Pancreas (tissue), 10 donors: Measurements from ENCODE around the gene NSMF. TPM values are rescaled to one million over a fixed set of nuclear protein-coding genes. Genes with fewer than 3 reads are reported as not detected.

Experiments
- ATAC-seq, 4 donors: fragments of 200-7000 bp; cut with Tn5 transposase; one replicate each; pipeline versions ENCODE4 v1.8.0 to v1.9.1; 2020; ENCODE audit warnings: mild to moderate bottlenecking in 4 of 4, moderate library complexity in 4 of 4
- DNase-seq, 6 donors: peaks; one replicate each; pipeline ENCODE4 v3.0.0-alpha.2; 2020
- FAIRE-seq: peaks from 2 replicates; lab custom pipeline; 2012; peaks lifted over from hg19 to GRCh38; lab: Jason Lieb, UNC
- H3K27ac ChIP-seq, 4 donors: fragments of 200-600 bp; sonication (generic); 1 replicate in 3 of 4; 2 replicates in 1 of 4; pipeline versions ENCODE4 v1.5.0 to v1.8.0; 2020
- H3K27me3 ChIP-seq, 4 donors: fragments of 200-600 bp; one replicate each; pipeline ENCODE4 v1.8.0; 2021
- H3K36me3 ChIP-seq, 3 donors: fragments of 200-600 bp; sonication (generic) in 1 of 3; one replicate each; pipeline versions ENCODE4 v1.5.0 to v1.8.0; 2020 to 2021
- H3K4me1 ChIP-seq, 3 donors: fragments of 200-600 bp; one replicate each; pipeline ENCODE4 v1.8.0; 2021
- H3K4me3 ChIP-seq, 4 donors: fragments of 200-600 bp; sonication (generic) in 2 of 4; one replicate each; pipeline versions ENCODE4 v1.5.0 to v1.8.0; 2020 to 2021
- H3K9me3 ChIP-seq, 4 donors: fragments of 200-600 bp; one replicate each; pipeline ENCODE4 v1.8.0; 2021
- CTCF ChIP-seq, 4 donors: fragments of 200-600 bp; sonication (generic) in 3 of 4; IDR thresholded peaks; one replicate each; pipeline versions ENCODE4 v1.5.0 to v1.8.0; 2021; ENCODE audit warnings: antibody characterized with exemption in 4 of 4
- WGBS, 2 donors: extraction: QIAGEN DNeasy Blood & Tissue Kit; methylation state at CpG; one replicate each; pipeline ENCODE4 v1.1.7; 2013; 5-methylcytosine and 5-hydroxymethylcytosine counted together
- intact Hi-C, 3 donors: fragments of 100-400 bp; cut with DNase I; formaldehyde crosslinking; loops; one replicate each; pipeline versions ENCODE4 v1.11.1 to v1.14.2; 2022
- polyA plus RNA-seq, 2 donors: library from polyadenylated mRNA; stranded (reverse); fragments of 200-250 nt; gene quantifications; one replicate each; pipeline ENCODE4 v1.2.3, GENCODE V29; 2013
- total RNA-seq, 6 donors: library from RNA; stranded (reverse); fragmentation: NEBNext Ultra II Directional in 4 of 6; extraction: Animal tissue kit (Norgen Biotek cat#: 25700) in 4 of 6; gene quantifications; one replicate each; pipeline versions ENCODE4 v1.2.1 to v1.2.4, GENCODE V29; 2021 to 2023
- donor health status: healthy with polysubstance abuse.
- donor health status: DM: no; HTN: no; CAD: no; lungs with moderate emphysema.
- donor health status: DM: no; HTN: no; CAD: no.
- donor health status: control.
- donor health status: control.
- donor health status: Bipolar disorder and iron deficiency.
- donor health status: DM: yes; HTN: yes; CAD: no.
- donor health status: DM: no; HTN: no; CAD: no.
- donor health status: DM: no; HTN: no; CAD: no.
- donor health status: DM: yes; HTN: yes; CAD: no.

Gene NSMF
- total and polyA plus RNA-seq, 8 donors = 22.0 to 81.0 (median 30.0) TPM

DNA sequence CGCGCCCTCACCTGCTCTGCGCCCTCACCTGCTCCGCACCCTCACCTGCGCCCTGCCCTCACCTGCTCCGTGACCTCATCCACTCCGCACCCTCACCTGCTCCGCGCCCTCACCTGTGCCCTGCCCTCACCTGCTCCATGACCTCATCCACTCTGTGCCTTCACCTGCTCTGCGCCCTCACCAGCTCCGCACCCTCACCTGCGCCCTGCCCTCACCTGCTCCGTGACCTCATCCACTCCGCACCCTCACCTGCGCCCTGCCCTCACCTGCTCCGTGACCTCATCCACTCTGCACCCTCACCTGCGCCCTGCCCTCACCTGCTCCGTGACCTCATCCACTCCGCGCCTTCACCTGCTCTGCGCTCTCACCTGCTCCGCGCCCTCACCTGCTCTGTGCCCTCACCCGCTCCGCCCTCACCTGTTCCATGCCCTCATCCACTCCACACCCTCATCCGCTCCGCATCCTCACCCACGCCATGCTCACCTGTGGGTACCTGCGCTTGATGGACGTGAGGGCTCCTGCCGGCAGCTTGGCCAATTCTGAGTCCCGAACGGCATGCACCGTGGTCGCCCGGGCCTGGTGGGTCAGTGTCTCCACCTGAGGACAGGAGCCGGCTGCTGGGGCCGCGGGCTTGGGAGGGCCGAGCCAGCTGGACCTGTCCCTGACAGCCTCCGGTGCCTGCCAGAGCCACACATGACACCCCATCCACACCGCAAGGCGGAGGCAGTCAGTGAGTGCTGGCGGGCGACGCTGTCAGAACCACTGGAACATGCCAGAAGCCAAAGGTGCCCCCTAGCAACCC is 35.6 kb upstream of the NSMF start:
- FAIRE-seq = no peak

GRCh38 chr9:137494104-137494544 is 35.0 kb upstream of the NSMF start:
- ATAC-seq = peak in 3 of 4 donors; percentile 18 to 55 (median 47)

More for the DNA sequence above, 35.6 kb upstream of the NSMF start:
- no peak for ATAC-seq
- no peaks in the 10 kb centered on the region for H3K4me1 ChIP-seq
- no peaks in the 10 kb centered on the region for H3K27me3 ChIP-seq
- H3K36me3 ChIP-seq = peaks cover 0 to 3% (median 0%) of the 10 kb centered on the region in 3 donors
- no peaks in the 10 kb centered on the region for H3K9me3 ChIP-seq
- WGBS, 2 donors = 97 to 98% methylated on average over 46 of the region's 46 CpGs
- peak in 1 of 6 donors; percentile 75 for DNase-seq
- intact Hi-C loops = no loop called here
- no peak overlapping the region for H3K4me3 ChIP-seq
- no peak for TF ChIP-seq CTCF (IDR thresholded peaks at IDR 0.05)
- no peak overlapping the region for H3K27ac ChIP-seq

GRCh38 chr9:137493364-137494103 is 34.4 kb upstream of the NSMF start:
- TF ChIP-seq CTCF (IDR thresholded peaks at IDR 0.05) = no peak
- H3K9me3 ChIP-seq = no peaks in the 10 kb centered on the region
- ATAC-seq (no peak), DNase-seq (peak in 1 of 6 donors; percentile 57), FAIRE-seq (no peak)
- H3K27me3 ChIP-seq = no peaks in the 10 kb centered on the region
- 93 to 94% methylated on average over 16 of the region's 16 CpGs for WGBS, 2 donors
- intact Hi-C loops = no loop called here
- no peak overlapping the region for H3K4me3 ChIP-seq
- no peaks in the 10 kb centered on the region for H3K36me3 ChIP-seq
- H3K4me1 ChIP-seq = no peaks in the 10 kb centered on the region
- no peak overlapping the region for H3K27ac ChIP-seq

More at GRCh38 chr9:137494104-137494544, 35.0 kb upstream of the NSMF start:
- WGBS, 2 donors = 83% methylated on average over 13 of the region's 13 CpGs
- no peaks in the 10 kb centered on the region for H3K9me3 ChIP-seq
- intact Hi-C loops = no loop called here
- no peaks in the 10 kb centered on the region for H3K27me3 ChIP-seq
- no peaks in the 10 kb centered on the region for H3K4me1 ChIP-seq
- no peak for TF ChIP-seq CTCF (IDR thresholded peaks at IDR 0.05)
- DNase-seq (peak in 2 of 6 donors; percentile 30 to 55), FAIRE-seq (no peak)
- no peak overlapping the region for H3K4me3 ChIP-seq
- H3K36me3 ChIP-seq = no peaks in the 10 kb centered on the region
- no peak overlapping the region for H3K27ac ChIP-seq

GRCh38 chr9:137492464-137493363 is 33.6 kb upstream of the NSMF start:
- peaks cover 0 to 4% (median 2%) of the 10 kb centered on the region in 3 donors for H3K4me1 ChIP-seq
- H3K36me3 ChIP-seq = no peaks in the 10 kb centered on the region
- no peak for TF ChIP-seq CTCF (IDR thresholded peaks at IDR 0.05)
- no peak overlapping the region for H3K27ac ChIP-seq
- peak in 3 of 6 donors; percentile 35 to 76 (median 44) for DNase-seq
- no peak overlapping the region for H3K4me3 ChIP-seq
- 84 to 90% methylated on average over 14 to 20 of the region's 20 CpGs for WGBS, 2 donors
- no peak for ATAC-seq
- H3K27me3 ChIP-seq = no peaks in the 10 kb centered on the region
- H3K9me3 ChIP-seq = no peaks in the 10 kb centered on the region
- FAIRE-seq = no peak
- intact Hi-C loops = no loop called here
